Ascending aorta (tissue), 2 donors: ENCODE data around the gene CPSF2. TPM values are rescaled to one million over a fixed set of nuclear protein-coding genes. Genes with fewer than 3 reads are reported as not detected.
"Not testable (repeated sequence)": the region's sequence is repeated elsewhere in the genome, so short reads cannot be mapped to it uniquely, and the experiment has no call there.

ENCODE experiments used
- DNase-seq, 2 donors: peaks; one replicate each; pipeline ENCODE4 v3.0.0-alpha.2; 2019; ENCODE audit warnings: low spot score in 2 of 2
- H3K27ac ChIP-seq, 2 donors: fragments of 200-600 bp; sonication (generic); one replicate each; pipeline ENCODE4 v1.5.1; 2016 to 2017; ENCODE audit warnings: mild to moderate bottlenecking in 1 of 2
- H3K27me3 ChIP-seq: fragments of 200-600 bp; sonication (generic); one replicate; pipeline ENCODE4 v1.5.1; 2017
- H3K36me3 ChIP-seq, 2 donors: fragments of 200-600 bp; sonication (generic); one replicate each; pipeline ENCODE4 v1.5.1; 2016
- H3K4me1 ChIP-seq, 2 donors: fragments of 200-600 bp; sonication (generic); one replicate each; pipeline ENCODE4 v1.5.1; 2016 to 2017; ENCODE audit warnings: mild to moderate bottlenecking in 1 of 2
- H3K4me3 ChIP-seq, 2 donors: fragments of 200-600 bp; sonication (generic); one replicate each; pipeline ENCODE4 v1.5.1; 2016 to 2017; ENCODE audit warnings: mild to moderate bottlenecking in 1 of 2
- H3K9me3 ChIP-seq, 2 donors: fragments of 200-600 bp; sonication (generic); one replicate each; pipeline ENCODE4 v1.5.1; 2016
- intact Hi-C: fragments of 100-400 bp; cut with DNase I; formaldehyde crosslinking; loops from one replicate; pipeline ENCODE4 v1.15.1; 2023
- total RNA-seq: library from RNA; depleted of rRNA; stranded (reverse); fragments of >200 nt; gene quantifications from one replicate; pipeline ENCODE4 v1.1.0, GENCODE V29; 2016
- TF ChIP-seq, protein P1 (sequence below), 3 experiments: fragments of 200-600 bp in 2 of 3; fragments of 450-650 bp in 1 of 3; sonication (generic) in 2 of 3; IDR thresholded peaks; one replicate each; pipeline ENCODE4 v1.5.1; 2016 to 2019; ENCODE audit warnings: antibody characterized with exemption in 3 of 3, mild to moderate bottlenecking in 1 of 3, moderate library complexity in 1 of 3

Gene CPSF2
- total RNA-seq, 1 donor from 2014 or later = 8.0 TPM

DNA sequence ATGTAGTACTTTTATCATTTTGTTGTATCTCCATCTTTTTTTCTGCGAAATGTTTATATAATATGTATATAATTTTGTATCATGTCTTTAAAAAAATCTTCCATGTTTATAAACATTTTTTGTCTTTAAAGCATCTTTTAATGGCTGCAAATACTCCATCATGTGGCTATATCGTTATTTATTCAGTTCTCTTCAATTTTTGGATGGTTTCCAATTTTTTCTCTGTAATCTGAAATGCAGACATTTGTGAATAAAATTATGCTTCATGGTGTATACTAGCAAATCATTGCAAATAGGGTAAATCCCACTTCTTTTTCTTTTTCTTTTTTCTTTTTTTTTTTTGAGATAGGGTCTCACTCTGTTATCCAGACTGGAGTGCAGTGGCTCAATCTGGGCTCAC is 54.0 kb downstream of the CPSF2 start:
- H3K27ac ChIP-seq = no peak overlapping the region
- H3K9me3 ChIP-seq = no peaks in the 10 kb centered on the region
- H3K36me3 ChIP-seq = no peaks in the 10 kb centered on the region
- H3K27me3 ChIP-seq = no peaks in the 10 kb centered on the region
- H3K4me1 ChIP-seq = no peaks in the 10 kb centered on the region
- intact Hi-C loops = no loop called here
- DNase-seq = no peak
- TF ChIP-seq, protein P1, sequence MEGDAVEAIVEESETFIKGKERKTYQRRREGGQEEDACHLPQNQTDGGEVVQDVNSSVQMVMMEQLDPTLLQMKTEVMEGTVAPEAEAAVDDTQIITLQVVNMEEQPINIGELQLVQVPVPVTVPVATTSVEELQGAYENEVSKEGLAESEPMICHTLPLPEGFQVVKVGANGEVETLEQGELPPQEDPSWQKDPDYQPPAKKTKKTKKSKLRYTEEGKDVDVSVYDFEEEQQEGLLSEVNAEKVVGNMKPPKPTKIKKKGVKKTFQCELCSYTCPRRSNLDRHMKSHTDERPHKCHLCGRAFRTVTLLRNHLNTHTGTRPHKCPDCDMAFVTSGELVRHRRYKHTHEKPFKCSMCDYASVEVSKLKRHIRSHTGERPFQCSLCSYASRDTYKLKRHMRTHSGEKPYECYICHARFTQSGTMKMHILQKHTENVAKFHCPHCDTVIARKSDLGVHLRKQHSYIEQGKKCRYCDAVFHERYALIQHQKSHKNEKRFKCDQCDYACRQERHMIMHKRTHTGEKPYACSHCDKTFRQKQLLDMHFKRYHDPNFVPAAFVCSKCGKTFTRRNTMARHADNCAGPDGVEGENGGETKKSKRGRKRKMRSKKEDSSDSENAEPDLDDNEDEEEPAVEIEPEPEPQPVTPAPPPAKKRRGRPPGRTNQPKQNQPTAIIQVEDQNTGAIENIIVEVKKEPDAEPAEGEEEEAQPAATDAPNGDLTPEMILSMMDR (IDR thresholded peaks at IDR 0.05) = no peak
- no peak overlapping the region for H3K4me3 ChIP-seq

DNA sequence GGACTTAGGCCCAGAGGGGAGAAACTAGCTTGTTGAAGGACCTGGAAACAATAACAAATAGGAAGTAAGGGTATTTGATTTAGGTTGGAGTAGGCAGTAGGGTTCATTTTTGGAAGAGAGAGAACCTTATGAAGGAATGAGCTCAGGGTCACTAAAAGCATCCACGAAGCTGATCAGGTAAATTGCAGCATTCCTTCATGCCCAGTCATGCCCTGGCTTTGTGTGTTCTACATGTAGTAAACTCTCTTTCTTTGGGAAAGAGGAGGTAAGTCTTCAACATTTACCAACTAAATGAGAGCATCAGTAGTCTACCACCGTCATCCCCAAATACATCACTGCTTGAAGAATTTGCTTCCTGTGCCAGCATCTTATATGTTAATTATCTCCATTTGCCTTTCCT is 54.7 kb downstream of the CPSF2 start:
- intact Hi-C loops = no loop called here

GRCh38 chr14:92179178-92179577 is 57.4 kb downstream of the CPSF2 start:
- intact Hi-C loops, H3K36me3 ChIP-seq, H3K27ac ChIP-seq, DNase-seq, H3K4me1 ChIP-seq, H3K27me3 ChIP-seq, H3K4me3 ChIP-seq, H3K9me3 ChIP-seq: not testable (repeated sequence)

More for the DNA sequence above, 54.7 kb downstream of the CPSF2 start:
- Histone ChIP-seq H3K27ac (no peak overlapping the region), H3K36me3 (no peaks in the 10 kb centered on the region), H3K27me3 (no peaks in the 10 kb centered on the region), H3K4me3 (no peak overlapping the region), H3K4me1 (no peaks in the 10 kb centered on the region), H3K9me3 (no peaks in the 10 kb centered on the region)
- TF ChIP-seq, protein P1 (IDR thresholded peaks at IDR 0.05) = no peak
- DNase-seq = no peak

GRCh38 chr14:92185559-92185958 is 63.8 kb downstream of the CPSF2 start:
- TF ChIP-seq, protein P1 (IDR thresholded peaks at IDR 0.05) = no peak
- no peaks in the 10 kb centered on the region for H3K9me3 ChIP-seq
- no peaks in the 10 kb centered on the region for H3K4me1 ChIP-seq
- no peaks in the 10 kb centered on the region for H3K36me3 ChIP-seq
- no peaks in the 10 kb centered on the region for H3K27me3 ChIP-seq
- DNase-seq = no peak
- H3K27ac ChIP-seq = no peak overlapping the region
- intact Hi-C loops = no loop called here
- H3K4me3 ChIP-seq = no peak overlapping the region

DNA sequence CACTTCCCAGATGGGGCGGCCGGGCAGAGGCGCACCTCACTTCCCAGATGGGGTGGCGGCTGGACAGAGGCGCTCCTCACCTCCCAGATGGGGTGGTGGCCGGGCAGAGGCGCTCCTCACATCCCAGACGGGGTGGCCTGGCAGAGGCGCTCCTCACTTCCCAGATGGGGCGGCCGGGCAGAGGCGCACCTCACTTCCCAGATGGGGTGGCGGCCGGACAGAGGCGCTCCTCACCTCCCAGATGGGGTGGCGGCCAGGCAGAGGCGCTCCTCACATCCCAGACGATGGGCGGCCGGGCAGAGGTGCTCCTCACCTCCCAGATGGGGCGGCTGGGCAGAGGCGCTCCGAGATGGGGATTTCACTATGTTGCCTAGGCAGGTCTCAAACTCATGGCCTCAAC is 65.8 kb downstream of the CPSF2 start:
- H3K27me3 ChIP-seq, intact Hi-C loops, H3K4me1 ChIP-seq, H3K9me3 ChIP-seq, H3K4me3 ChIP-seq, H3K36me3 ChIP-seq, H3K27ac ChIP-seq, DNase-seq: not testable (repeated sequence)

- Histone ChIP-seq H3K4me3 (no peak overlapping the region), H3K9me3 (no peaks in the 10 kb centered on the region), H3K4me1 (no peaks in the 10 kb centered on the region), H3K36me3 (no peaks in the 10 kb centered on the region), H3K27me3 (no peaks in the 10 kb centered on the region), H3K27ac (no peak overlapping the region)
- intact Hi-C loops = no loop called here
- DNase-seq = no peak
- TF ChIP-seq, protein P1 (IDR thresholded peaks at IDR 0.05) = no peak
These were observed 69.0 kb downstream of the CPSF2 start for GRCh38 chr14:92190768-92191167.

- H3K36me3 ChIP-seq = no peaks in the 10 kb centered on the region
- H3K4me1 ChIP-seq = no peaks in the 10 kb centered on the region
- H3K9me3 ChIP-seq = no peaks in the 10 kb centered on the region
- no peaks in the 10 kb centered on the region for H3K27me3 ChIP-seq
- DNase-seq = peak in 1 of 2 donors; percentile 22
- TF ChIP-seq, protein P1 (IDR thresholded peaks at IDR 0.05) = no peak
- H3K4me3 ChIP-seq = no peak overlapping the region
- intact Hi-C loops = no loop called here
- no peak overlapping the region for H3K27ac ChIP-seq
These were observed 77.0 kb downstream of the CPSF2 start for GRCh38 chr14:92198804-92199203.
